BJ (cell line): ENCODE results near the gene TEX264. TPM values are rescaled to one million over a fixed set of nuclear protein-coding genes. Genes with fewer than 3 reads are reported as not detected.

ENCODE experiments used
- CTCF ChIA-PET: fragments of 350-600 bp; formaldehyde crosslinking; extraction: SDS; loops from one replicate; lab custom pipeline; 2021; ENCODE audit warnings: antibody characterized with exemption, inconsistent platforms; lab: Yijun Ruan, JAX
- POLR2A ChIA-PET: fragments of 300-600 bp; sonication (Branson Sonifier 250); formaldehyde crosslinking; extraction: SDS; loops from one replicate; lab custom pipeline; 2021; ENCODE audit warnings: antibody characterized with exemption; lab: Charles Lee
- DNase-seq: peaks from one replicate; pipeline ENCODE4 v3.0.0-alpha.2; 2011; ENCODE audit warnings: low read depth
- H3K27me3 ChIP-seq: 2 replicates; pipeline ENCODE4 v1.6.0; 2011; ENCODE audit warnings: low read length; ENCODE audit not compliant: control insufficient read depth, insufficient read depth
- H3K36me3 ChIP-seq: 2 replicates; pipeline ENCODE4 v1.5.1; 2011; ENCODE audit warnings: low read length; ENCODE audit not compliant: control insufficient read depth, insufficient read depth
- H3K4me3 ChIP-seq: 2 replicates; pipeline ENCODE4 v1.5.1; 2011; ENCODE audit warnings: low read depth, mild to moderate bottlenecking, control low read depth, low read length
- CTCF ChIP-seq: IDR thresholded peaks from 2 replicates; pipeline ENCODE4 v1.5.1; 2011; ENCODE audit warnings: low read depth, mild to moderate bottlenecking, control low read depth, inconsistent platforms, low read length, moderate library complexity; ENCODE audit not compliant: insufficient read depth
- polyA plus RNA-seq: library from polyadenylated mRNA; depleted of rRNA; stranded (reverse); fragments of >200 nt; gene quantifications from 2 replicates; pipeline ENCODE4 v1.2.3, GENCODE V29; 2011

The TEX264 gene
- polyA plus RNA-seq, 1 experiment = 100.0 TPM

GRCh38 chr3:51703068-51703760 is 32.2 kb downstream of the TEX264 start:
- DNase-seq = no peak
- POLR2A ChIA-PET = no interaction called here
- H3K36me3 ChIP-seq = peaks cover 23% of the 10 kb centered on the region
- no peak overlapping the region for H3K4me3 ChIP-seq
- H3K27me3 ChIP-seq = no peaks in the 10 kb centered on the region
- TF ChIP-seq CTCF = no peak
- CTCF ChIA-PET = interaction anchor here (1.6 to 2.1 kb wide), 2 partner anchors 21 to 34 kb away, joined by 3 to 7 read pairs; no protein-coding TSS in a partner anchor

GRCh38 chr3:51703761-51704510 is 32.9 kb downstream of the TEX264 start:
- no peak for DNase-seq
- Histone ChIP-seq H3K36me3 (peaks cover 17% of the 10 kb centered on the region), H3K27me3 (0 out of 2 replicates have a peak, but pooled peaks cover 2% of the 10 kb centered on the region), H3K4me3 (no peak overlapping the region)
- POLR2A ChIA-PET = no interaction called here
- TF ChIP-seq CTCF = no peak
- CTCF ChIA-PET = interaction anchor here (0.7 to 1.6 kb wide), 3 partner anchors 9 to 35 kb away, joined by 3 read pairs; no protein-coding TSS in a partner anchor

- Histone ChIP-seq H3K36me3 (peaks cover 16% of the 10 kb centered on the region), H3K4me3 (no peak overlapping the region), H3K27me3 (0 out of 2 replicates have a peak, but pooled peaks cover 2% of the 10 kb centered on the region)
- DNase-seq = no peak
- ChIA-PET CTCF (interaction anchor here (0.6 to 1.6 kb wide), 5 partner anchors 10 to 277 kb away, joined by 3 read pairs; no protein-coding TSS in a partner anchor), POLR2A (no interaction called here)
- no peak for TF ChIP-seq CTCF
These were observed 33.5 kb downstream of the TEX264 start for GRCh38 chr3:51704511-51704950.

GRCh38 chr3:51705276-51706020 is 34.4 kb downstream of the TEX264 start:
- no peak for DNase-seq
- Histone ChIP-seq H3K36me3 (peaks cover 9% of the 10 kb centered on the region), H3K4me3 (no peak overlapping the region), H3K27me3 (0 out of 2 replicates have a peak, but pooled peaks cover 2% of the 10 kb centered on the region)
- TF ChIP-seq CTCF = no peak
- ChIA-PET POLR2A (no interaction called here), CTCF (interaction anchor here (0.6 to 1.0 kb wide), 3 partner anchors 14 to 278 kb away, joined by 3 read pairs; no protein-coding TSS in a partner anchor)
